Measurements from ENCODE around the gene SIRPB2. TPM values are rescaled to one million over a fixed set of nuclear protein-coding genes. Genes with fewer than 3 reads are reported as not detected.
A peak's percentile ranks its signal among the peaks of the same experiment; 100 is the strongest.
"Not testable (repeated sequence)": the region's sequence is repeated elsewhere in the genome, so short reads cannot be mapped to it uniquely, and the experiment has no call there.

The SIRPB2 gene
- total and polyA plus RNA-seq, 8 donors = 1.3 to 29.9 (median 2.0) TPM

- no peak overlapping the region for H3K4me3 ChIP-seq
- intact Hi-C loops (cut with DNase I) = no loop called here
- H3K27me3 ChIP-seq = peaks cover 6 to 7% of the 10 kb centered on the region in 2 donors
- H3K36me3 ChIP-seq = no peaks in the 10 kb centered on the region
- no peak for DNase-seq
- peaks cover 0 to 6% of the 10 kb centered on the region in 2 donors for H3K4me1 ChIP-seq
- TF ChIP-seq CTCF (IDR thresholded peaks at IDR 0.05) = no peak
- ATAC-seq = no peak
- H3K27ac ChIP-seq = no peak overlapping the region
- H3K9me3 ChIP-seq = no peaks in the 10 kb centered on the region
Observed at GRCh38 chr20:1505361-1505760, 14.1 kb upstream of the SIRPB2 start.

GRCh38 chr20:1503564-1504227, 12.5 kb upstream of the SIRPB2 start:
- peak; percentile 23 to 83 (median 66) for DNase-seq
- ATAC-seq = peak; percentile 100

GRCh38 chr20:1500496-1500895, 9.3 kb upstream of the SIRPB2 start:
- no peak overlapping the region for H3K27ac ChIP-seq

More at GRCh38 chr20:1503564-1504227, 12.5 kb upstream of the SIRPB2 start:
- peaks cover 0 to 6% of the 10 kb centered on the region in 2 donors for H3K27me3 ChIP-seq
- H3K9me3 ChIP-seq = no peaks in the 10 kb centered on the region
- TF ChIP-seq CTCF (IDR thresholded peaks at IDR 0.05) = peak; percentile 89 to 95
- no peak overlapping the region for H3K27ac ChIP-seq
- intact Hi-C loops (cut with DNase I) = no loop called here
- no peaks in the 10 kb centered on the region for H3K36me3 ChIP-seq
- H3K4me1 ChIP-seq = peaks cover 0 to 6% of the 10 kb centered on the region in 2 donors
- no peak overlapping the region for H3K4me3 ChIP-seq

GRCh38 chr20:1499528-1500420, 8.6 kb upstream of the SIRPB2 start:
- intact Hi-C loops (cut with DNase I) = no loop called here
- DNase-seq (no peak), ATAC-seq (peak; percentile 36)
- Histone ChIP-seq H3K27ac (no peak overlapping the region), H3K9me3 (no peaks in the 10 kb centered on the region), H3K27me3 (peaks cover 0 to 6% of the 10 kb centered on the region in 2 donors), H3K36me3 (no peaks in the 10 kb centered on the region), H3K4me1 (peaks cover 0 to 8% of the 10 kb centered on the region in 2 donors), H3K4me3 (no peak overlapping the region)
- TF ChIP-seq CTCF (IDR thresholded peaks at IDR 0.05) = no peak

More at GRCh38 chr20:1500496-1500895, 9.3 kb upstream of the SIRPB2 start:
- Histone ChIP-seq H3K4me1 (peaks cover 0 to 6% of the 10 kb centered on the region in 2 donors), H3K9me3 (no peaks in the 10 kb centered on the region), H3K27me3 (peaks cover 0 to 6% of the 10 kb centered on the region in 2 donors), H3K4me3 (no peak overlapping the region), H3K36me3 (no peaks in the 10 kb centered on the region)
- DNase-seq = no peak
- no peak for ATAC-seq
- TF ChIP-seq CTCF (IDR thresholded peaks at IDR 0.05) = no peak
- intact Hi-C loops (cut with DNase I) = no loop called here

- H3K27me3 ChIP-seq; H3K27ac ChIP-seq; H3K36me3 ChIP-seq; intact Hi-C loops (cut with DNase I); ATAC-seq; H3K4me3 ChIP-seq; H3K9me3 ChIP-seq; DNase-seq: not testable (repeated sequence)
- peaks cover 0 to 25% of the 10 kb centered on the region in 2 donors for H3K4me1 ChIP-seq
Observed at GRCh38 chr20:1497371-1497770, 6.2 kb upstream of the SIRPB2 start.
